Muscle of arm (tissue), 12 donors: ENCODE results near the gene ST6GALNAC4. TPM values are rescaled to one million over a fixed set of nuclear protein-coding genes. Genes with fewer than 3 reads are reported as not detected.

Experiments
- DNase-seq: peaks from one replicate; pipeline ENCODE4 v3.0.0-alpha.2; 2013
- polyA plus RNA-seq, 12 donors: library from polyadenylated mRNA; unstranded; fragments of 120-200 nt; gene quantifications; one replicate each; pipeline ENCODE4 v1.2.1, GENCODE V29; 2013; ENCODE audit not compliant: insufficient read length in 12 of 12

ST6GALNAC4 gene
- polyA plus RNA-seq, 12 donors, result 20.8 to 50.5 (median 32.7) TPM; not detected in 1

- DNase-seq, result no peak
These were observed 33.1 kb upstream of the ST6GALNAC4 start for GRCh38 chr9:127949827-127950512.

- DNase-seq, result no peak
These were observed 31.2 kb upstream of the ST6GALNAC4 start for GRCh38 chr9:127947841-127948710.

- no peak for DNase-seq
These were observed 29.9 kb upstream of the ST6GALNAC4 start for GRCh38 chr9:127946728-127947127.

GRCh38 chr9:127945942-127946341 is 29.1 kb upstream of the ST6GALNAC4 start:
- DNase-seq, result no peak

GRCh38 chr9:127945338-127945737 is 28.5 kb upstream of the ST6GALNAC4 start:
- DNase-seq, result no peak

- no peak for DNase-seq
These were observed 27.9 kb upstream of the ST6GALNAC4 start for GRCh38 chr9:127944586-127945218.

- DNase-seq, result peak; percentile 70
These were observed 26.9 kb upstream of the ST6GALNAC4 start for GRCh38 chr9:127943731-127944144.

GRCh38 chr9:127943011-127943662 is 26.3 kb upstream of the ST6GALNAC4 start:
- no peak for DNase-seq

GRCh38 chr9:127942216-127943010 is 25.6 kb upstream of the ST6GALNAC4 start:
- DNase-seq, result no peak

GRCh38 chr9:127941961-127942215 is 25.0 kb upstream of the ST6GALNAC4 start:
- DNase-seq, result no peak

- DNase-seq, result no peak
These were observed 24.5 kb upstream of the ST6GALNAC4 start for GRCh38 chr9:127941062-127941960.

GRCh38 chr9:127940593-127940992 is 23.8 kb upstream of the ST6GALNAC4 start:
- DNase-seq, result no peak

GRCh38 chr9:127938298-127938690 is 21.5 kb upstream of the ST6GALNAC4 start:
- DNase-seq, result peak; percentile 43

GRCh38 chr9:127937388-127938297 is 20.8 kb upstream of the ST6GALNAC4 start, which contains the start of gene DPM2:
Gene DPM2 (minus strand): TSS chr9:127937854. CDS start chr9:127937820, 34 bp downstream.
- peak; percentile 92 for DNase-seq

- DNase-seq, result no peak
These were observed 20.2 kb upstream of the ST6GALNAC4 start for GRCh38 chr9:127937056-127937387.

GRCh38 chr9:127936347-127936852 is 19.6 kb upstream of the ST6GALNAC4 start:
- DNase-seq, result no peak

GRCh38 chr9:127935765-127936221 is 19.0 kb upstream of the ST6GALNAC4 start:
- DNase-seq, result no peak

- DNase-seq, result no peak
These were observed 18.1 kb upstream of the ST6GALNAC4 start for GRCh38 chr9:127934986-127935385.

GRCh38 chr9:127934248-127934647 is 17.4 kb upstream of the ST6GALNAC4 start:
- DNase-seq, result no peak
